Hepatic stellate cell (primary cell): ENCODE results near the gene LUM.
"Not testable (repeated sequence)": the region's sequence is repeated elsewhere in the genome, so short reads cannot be mapped to it uniquely, and the experiment has no call there.

ENCODE experiments used
- DNase-seq: peaks from one replicate; pipeline ENCODE4 v3.0.0; 2011; ENCODE audit warnings: low spot score

LUM gene

GRCh38 chr12:91109581-91110310, 1.5 kb downstream of the LUM start:
- no peak for DNase-seq

GRCh38 chr12:91109148-91109564, 2.1 kb downstream of the LUM start:
- DNase-seq: no peak

DNA sequence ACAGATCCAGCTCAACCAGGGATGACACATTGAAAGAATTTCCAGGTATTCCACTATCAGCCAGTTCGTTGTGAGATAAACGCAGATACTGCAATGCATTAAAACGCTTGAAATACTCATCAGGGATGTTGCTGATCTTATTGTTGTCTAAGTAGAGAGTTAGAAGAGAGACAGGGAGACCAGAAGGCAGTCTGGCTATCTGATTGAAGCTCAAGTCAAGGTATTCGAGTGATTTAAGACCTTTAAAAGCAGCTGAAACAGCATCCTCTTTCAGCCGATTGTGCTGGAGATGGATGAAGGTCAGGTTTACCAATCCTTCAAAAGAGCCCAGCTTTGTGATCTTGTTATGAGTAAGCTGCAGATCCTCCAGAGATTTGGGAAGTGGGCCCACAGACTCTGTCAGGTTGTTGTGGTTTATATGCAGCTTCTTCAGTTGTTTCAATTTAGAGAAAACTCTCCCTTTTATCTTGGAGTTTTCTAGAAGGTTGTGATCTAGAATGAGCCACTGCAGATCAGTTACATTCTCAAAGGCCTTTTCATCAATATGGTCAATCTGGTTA, 3.0 kb downstream of the LUM start:
- no peak for DNase-seq

- no peak for DNase-seq
Observed at GRCh38 chr12:91106283-91106682, 5.0 kb downstream of the LUM start.

GRCh38 chr12:91105807-91106206, 5.5 kb downstream of the LUM start:
- no peak for DNase-seq

- no peak for DNase-seq
Observed at GRCh38 chr12:91104812-91105466, 6.4 kb downstream of the LUM start.

- no peak for DNase-seq
Observed at GRCh38 chr12:91103624-91104023, 7.7 kb downstream of the LUM start.

DNA sequence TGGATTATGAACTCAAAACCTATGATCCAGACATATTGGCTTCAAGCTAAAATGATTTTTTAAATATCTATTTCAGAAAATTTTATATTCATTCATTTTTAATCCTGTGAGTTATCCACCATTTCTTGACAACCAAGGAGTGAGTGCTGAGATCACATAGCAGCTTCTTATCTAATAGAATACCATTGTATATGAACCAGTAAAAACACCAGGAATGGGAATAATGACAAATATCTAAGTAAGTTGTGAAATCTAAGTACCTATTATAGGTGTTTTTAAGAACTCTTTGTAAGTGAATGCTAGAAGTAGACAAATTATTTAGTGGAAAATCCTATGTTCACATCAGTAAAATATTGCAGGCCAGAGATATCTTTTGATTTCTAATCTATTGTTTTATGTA, 8.2 kb downstream of the LUM start:
- DNase-seq: no peak

DNA sequence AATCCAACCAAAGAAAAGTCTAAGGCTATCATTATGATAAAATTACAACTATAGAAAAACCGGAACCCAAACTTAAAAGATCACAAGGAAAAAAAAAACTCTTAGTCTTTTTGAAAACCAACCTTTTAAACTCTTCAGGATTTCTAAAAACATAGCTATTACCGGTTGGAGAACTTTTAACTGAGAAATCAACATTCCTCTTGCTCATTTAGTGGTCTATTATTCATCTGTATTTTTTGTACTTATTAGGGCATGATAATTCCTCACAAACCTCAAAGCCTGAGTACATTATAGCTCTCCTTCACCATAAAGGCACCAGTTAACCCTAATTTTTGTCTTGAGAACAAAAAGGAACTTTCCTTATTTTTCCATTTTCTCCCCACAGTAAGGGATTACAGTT, 10.4 kb downstream of the LUM start:
- no peak for DNase-seq

DNA sequence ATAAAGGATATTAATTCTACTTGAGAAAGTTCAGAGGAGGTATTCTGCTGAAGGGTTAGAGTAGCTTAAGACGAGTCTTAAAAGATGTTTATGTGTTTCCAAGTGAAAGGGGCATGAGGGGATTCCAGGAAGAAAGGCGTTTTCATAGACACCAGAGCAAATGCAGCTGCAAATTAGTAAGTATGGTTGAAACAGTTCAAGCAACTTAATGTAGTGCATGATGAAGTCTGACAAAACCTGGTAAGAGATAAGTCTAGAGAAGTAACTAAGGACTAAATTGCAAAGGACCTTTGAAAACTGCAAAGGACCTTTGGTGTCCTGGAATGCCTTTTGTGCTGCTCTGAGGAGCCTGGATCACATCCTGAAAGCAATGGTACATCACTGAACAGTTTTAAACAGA, 11.5 kb downstream of the LUM start:
- no peak for DNase-seq

- no peak for DNase-seq
Observed at GRCh38 chr12:91099341-91099740, 12.0 kb downstream of the LUM start.

DNA sequence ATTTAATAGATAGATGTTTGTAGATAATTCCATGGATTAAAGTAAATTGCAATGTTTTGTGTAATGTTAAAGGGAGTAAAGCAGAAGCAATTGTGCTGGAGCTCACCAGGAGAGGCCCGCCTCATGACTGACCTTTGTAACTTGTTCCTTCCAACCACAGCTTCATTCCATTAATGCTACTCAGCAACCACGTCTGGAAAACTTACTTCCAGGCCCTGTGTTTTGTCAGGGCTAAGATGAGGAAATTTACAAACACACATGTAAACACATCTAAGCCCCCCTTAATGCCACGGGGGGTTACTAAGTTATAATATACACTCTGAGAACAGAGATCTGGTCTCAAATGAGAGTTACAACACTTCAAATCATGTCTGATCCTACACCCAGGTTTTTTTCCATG, 12.4 kb downstream of the LUM start:
- peak; percentile 26 for DNase-seq

DNA sequence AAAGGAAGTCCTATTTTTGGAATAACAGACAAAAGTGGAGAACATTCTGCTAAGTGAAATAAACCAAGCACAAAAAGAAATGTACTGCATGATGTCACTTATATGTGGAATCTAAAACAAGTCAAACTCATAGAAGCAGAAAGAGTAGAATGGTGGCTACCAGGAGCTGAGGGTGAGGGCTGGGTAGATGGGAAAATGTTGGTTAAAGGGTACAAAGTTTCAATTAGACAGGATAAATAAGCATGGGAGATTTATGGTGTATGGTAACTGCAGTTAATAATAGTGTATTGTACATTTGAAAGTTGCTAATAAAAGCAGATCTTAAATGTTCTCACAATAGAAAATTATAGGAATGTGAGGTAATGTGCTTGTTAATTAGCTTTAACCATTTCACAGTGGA, 12.8 kb downstream of the LUM start:
- no peak for DNase-seq

- no peak for DNase-seq
Observed at GRCh38 chr12:91094957-91095356, 16.3 kb downstream of the LUM start.

DNA sequence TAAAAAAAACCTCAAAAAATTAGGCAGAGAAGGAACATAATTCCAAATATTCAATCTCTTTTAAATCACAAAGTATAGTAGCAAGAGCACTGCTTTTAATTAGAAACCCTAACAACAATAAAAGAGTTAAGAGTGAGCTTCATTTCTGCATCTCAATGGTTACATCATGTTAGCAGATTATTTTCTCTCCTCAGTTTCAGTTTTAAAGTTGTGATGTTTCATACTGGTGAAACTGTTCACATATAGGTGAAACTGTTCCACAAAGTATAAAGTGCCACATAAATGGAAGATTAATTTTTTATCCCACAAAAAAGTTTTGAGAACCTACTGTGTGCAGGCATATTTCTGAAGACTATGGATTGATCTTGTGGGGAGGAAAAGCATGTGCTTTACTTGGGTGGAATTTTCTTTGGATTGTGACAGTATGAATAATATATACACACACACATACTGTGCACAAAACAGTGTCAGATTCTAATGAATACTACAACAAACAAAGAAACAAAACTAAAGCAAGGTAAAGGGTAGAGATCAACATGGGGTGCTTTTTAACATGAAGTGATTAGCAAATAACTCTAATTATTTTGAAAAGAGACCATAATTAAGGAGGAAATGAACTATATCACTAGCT, 17.1 kb downstream of the LUM start:
- DNase-seq: no peak

DNA sequence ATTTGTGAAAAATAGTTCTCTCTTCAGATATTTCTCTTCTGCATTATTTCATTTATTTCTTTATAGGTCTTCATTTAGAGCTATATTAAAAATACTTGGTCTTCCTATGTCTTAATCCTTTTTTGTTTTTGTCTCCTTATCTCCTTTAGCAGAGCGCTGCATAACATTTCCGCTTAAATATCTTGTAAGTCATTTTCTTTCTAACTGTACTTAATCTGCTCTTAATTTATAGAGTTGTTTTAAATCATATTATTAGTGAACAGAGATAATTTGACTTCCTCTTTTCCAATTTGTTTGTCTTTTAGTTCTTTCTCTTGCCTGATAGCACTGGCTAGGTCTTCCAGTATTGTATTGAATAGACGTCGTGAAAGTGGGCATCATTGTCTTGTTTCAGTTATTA, 18.0 kb downstream of the LUM start:
- no peak for DNase-seq

DNA sequence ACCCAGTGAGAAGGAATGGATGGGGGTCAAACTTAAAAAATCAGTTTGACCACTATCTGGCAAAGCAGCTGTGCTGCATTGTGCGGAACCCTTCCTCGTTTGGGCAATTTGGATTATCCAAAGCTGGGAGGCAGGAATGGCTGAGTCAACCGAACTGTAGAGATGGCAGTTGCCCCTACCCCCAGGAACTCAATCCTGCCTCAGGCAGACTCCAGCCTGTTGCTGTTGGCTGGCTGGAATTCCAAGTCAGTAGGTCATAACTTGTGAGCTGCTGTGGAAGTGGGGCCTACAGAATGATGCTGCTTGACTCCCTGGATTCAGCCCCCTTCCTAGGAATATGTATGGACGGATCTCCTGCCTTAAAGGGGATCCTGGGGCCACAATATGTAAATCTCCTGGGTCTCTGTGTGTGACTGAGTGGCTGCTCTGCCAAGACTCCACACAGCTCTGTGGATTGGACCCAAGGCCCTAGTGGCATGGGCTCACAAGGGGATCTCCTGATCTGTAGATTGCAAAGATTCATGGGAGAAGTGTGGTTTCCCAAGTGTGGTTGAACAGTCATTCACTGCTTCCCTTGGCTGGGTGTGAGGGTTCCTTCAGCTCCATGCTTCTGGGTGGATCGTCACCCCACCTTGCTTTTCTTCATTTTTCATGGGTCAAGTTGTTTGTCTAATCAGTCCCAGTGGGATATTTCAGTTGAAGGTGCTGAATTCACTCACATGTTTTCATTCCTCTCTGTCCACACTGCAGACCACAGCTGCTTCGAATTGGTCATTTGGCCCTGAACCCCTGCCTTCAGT, 19.2 kb downstream of the LUM start:
- no peak for DNase-seq

GRCh38 chr12:91089953-91090352, 21.3 kb downstream of the LUM start:
- not testable (repeated sequence) for DNase-seq

DNA sequence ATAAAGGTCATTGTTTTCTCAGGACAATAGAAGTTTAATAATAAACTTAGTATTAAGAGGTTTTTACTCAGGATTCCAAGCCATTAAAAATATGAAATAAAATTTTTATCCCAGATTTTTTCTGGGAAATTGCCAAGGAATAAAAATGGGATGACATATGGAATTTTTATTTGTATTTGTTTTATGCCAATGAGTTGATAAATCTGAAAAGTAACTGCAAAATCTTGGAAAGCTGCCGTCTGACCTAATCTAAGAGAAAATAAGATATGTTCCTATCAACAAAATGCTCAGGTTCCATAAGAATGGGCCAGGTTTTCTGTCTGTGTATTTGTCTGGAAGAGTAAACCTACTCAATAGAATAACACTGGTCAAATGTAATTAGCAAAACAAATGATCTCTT, 31.3 kb downstream of the LUM start:
- DNase-seq: no peak

DNA sequence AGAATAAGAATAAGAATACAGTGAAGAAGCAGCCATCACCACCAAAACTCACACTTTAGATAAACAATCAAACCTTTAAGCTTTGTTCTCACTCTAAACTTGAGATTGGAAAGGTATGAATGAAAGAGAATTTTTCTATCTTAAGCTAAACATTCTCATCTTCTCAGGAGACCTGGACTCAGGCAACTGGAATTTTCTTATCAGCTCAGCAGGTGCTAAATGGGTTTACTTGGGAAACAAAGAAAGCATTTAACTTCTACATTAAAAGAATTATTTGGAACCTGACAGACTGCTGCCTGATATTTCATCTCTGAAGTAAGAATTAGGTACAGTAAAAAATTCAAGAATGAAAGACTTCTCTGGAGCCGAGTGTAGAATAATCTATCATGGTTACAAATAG, 32.8 kb downstream of the LUM start:
- no peak for DNase-seq

- no peak for DNase-seq
Observed at GRCh38 chr12:91077228-91077954, 33.9 kb downstream of the LUM start.

DNA sequence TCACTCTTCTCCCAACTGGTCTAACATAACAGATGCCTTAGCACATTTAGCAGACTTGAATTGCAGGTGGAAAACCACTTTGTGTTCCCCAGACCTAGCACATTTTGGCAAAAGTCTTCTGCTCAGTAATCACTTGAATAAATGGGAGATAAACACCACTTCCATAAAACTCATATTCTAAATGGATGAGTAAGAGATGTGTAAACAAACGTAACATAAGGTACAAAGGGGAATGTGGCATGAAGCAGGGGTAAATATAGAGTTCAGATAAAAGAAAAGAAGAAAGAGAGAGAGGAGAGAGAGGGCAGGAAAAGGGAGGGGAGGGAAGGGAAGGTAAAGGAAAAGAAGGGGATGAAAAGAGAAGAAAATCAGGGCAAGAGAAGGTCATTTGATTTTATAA, 36.4 kb downstream of the LUM start:
- DNase-seq: no peak
